ENCODE data around the gene BAX. TPM values are rescaled to one million over a fixed set of nuclear protein-coding genes. Genes with fewer than 3 reads are reported as not detected.
"Not testable (repeated sequence)": the region's sequence is repeated elsewhere in the genome, so short reads cannot be mapped to it uniquely, and the experiment has no call there.

The BAX gene
- polyA plus RNA-seq, 6 donors from 2014 or later: 56.0 to 88.2 (median 68.3) TPM

DNA sequence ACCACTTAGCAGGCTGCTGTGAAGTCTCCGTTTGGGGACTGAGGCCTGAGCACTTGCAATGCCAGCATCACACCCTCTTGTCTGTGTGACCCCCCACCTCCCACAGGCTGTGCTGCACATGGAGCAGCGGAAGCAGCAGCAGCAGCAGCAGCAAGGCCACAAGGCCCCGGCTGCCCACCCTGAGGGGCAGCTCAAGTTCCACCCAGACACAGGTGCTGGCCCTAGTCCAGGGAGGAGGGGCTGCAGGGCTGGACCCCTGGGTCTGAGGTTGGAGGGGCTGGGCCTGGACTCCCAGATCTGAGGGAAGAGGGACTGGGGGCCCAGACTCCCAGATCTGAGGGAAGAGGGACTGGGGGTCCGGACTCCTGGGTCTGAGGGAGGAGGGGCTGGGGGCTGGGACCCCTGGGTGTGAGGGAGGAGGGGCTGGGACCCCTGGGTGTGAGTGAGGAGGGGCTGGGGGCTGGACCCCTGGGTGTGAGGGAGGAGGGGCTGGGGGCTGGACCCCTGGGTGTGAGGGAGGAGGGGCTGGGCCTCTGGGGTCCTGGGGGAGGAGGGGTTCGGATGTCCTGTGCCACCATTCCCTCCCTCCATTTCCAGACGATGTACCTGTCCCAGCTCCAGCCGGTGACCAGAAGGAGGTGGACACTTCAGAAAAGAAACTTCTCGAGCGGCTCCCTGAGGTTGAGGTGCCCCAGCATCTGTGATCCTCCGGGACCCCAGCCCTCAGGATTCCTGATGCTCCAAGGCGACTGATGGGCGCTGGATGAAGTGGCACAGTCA lies 32.8 kb upstream of the BAX start:
- DNase-seq (no peak), ATAC-seq (ENCODE audit: low read depth in 2 of 2) (no peak)
- Mint-ChIP-seq H3K9me3 (no peaks in the 10 kb centered on the region), H3K36me3 (peaks cover 0 to 14% of the 10 kb centered on the region in 2 donors), H3K4me1 (peaks cover 6 to 15% (median 11%) of the 10 kb centered on the region in 3 donors), H3K4me3 (no peak overlapping the region), H3K27me3 (no peaks in the 10 kb centered on the region), H3K27ac (no peak overlapping the region)

DNA sequence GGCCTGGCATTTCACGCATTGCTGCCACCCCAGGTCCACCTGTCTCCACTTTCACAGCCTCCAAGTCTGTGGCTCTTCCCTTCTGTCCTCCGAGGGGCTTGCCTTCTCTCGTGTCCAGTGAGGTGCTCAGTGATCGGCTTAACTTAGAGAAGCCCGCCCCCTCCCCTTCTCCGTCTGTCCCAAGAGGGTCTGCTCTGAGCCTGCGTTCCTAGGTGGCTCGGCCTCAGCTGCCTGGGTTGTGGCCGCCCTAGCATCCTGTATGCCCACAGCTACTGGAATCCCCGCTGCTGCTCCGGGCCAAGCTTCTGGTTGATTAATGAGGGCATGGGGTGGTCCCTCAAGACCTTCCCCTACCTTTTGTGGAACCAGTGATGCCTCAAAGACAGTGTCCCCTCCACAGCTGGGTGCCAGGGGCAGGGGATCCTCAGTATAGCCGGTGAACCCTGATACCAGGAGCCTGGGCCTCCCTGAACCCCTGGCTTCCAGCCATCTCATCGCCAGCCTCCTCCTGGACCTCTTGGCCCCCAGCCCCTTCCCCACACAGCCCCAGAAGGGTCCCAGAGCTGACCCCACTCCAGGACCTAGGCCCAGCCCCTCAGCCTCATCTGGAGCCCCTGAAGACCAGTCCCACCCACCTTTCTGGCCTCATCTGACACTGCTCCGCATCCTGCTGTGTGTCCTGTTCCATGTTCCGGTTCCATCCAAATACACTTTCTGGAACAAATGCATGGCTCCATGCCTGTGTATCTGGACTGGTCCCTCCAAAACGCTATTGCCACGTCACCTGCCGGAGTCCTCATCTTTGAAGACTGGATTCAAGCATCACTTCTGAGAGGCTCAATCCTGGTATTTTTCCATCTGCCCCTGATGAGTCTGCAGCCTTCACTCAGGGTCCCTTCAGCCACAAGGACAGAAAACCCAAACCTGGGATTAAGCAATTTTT lies 31.9 kb upstream of the BAX start:
- Mint-ChIP-seq H3K36me3 (peaks cover 0 to 11% of the 10 kb centered on the region in 2 donors), H3K9me3 (no peaks in the 10 kb centered on the region), H3K27me3 (no peaks in the 10 kb centered on the region), H3K4me3 (no peak overlapping the region), H3K4me1 (peaks cover 4 to 10% (median 8%) of the 10 kb centered on the region in 3 donors), H3K27ac (peak overlapping the region in 1 of 6 donors; percentile 56)
- ATAC-seq (ENCODE audit: low read depth in 2 of 2) (no peak), DNase-seq (no peak)

DNA sequence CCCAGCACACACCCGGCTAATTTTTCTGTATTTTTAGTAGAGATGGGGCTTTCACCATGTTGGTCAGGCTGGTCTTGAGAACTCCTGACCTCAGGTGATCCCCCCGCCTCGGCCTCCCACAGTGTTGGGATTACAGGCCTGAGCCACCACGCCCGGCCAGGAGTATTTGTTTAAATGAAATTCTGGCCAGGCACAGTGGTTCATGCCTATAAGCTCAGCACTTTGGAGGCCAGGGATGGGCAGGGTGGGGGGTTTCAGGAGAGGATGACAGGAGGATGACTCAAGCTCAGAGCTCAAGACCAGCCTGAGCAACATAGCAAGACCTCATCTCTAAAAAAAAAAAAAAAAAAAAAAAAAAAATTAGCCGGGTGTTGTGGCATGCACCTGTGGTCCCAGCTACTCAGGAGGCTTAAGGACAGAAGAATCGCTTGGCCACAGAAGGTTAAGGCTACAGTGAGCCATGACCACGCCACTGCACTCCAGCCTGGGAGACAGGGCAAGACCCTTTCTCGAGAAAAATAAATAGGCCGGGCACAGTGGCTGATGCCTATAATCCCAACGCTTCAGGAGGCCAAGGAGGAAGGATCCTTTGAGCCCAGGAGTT lies 29.3 kb upstream of the BAX start:
- Mint-ChIP-seq H3K36me3 (no peaks in the 10 kb centered on the region), H3K27ac (no peak overlapping the region), H3K9me3 (no peaks in the 10 kb centered on the region), H3K4me1 (peaks cover 0 to 3% (median 0%) of the 10 kb centered on the region in 3 donors), H3K27me3 (no peaks in the 10 kb centered on the region), H3K4me3 (no peak overlapping the region)
- ATAC-seq (ENCODE audit: low read depth in 2 of 2) (no peak), DNase-seq (no peak)

DNA sequence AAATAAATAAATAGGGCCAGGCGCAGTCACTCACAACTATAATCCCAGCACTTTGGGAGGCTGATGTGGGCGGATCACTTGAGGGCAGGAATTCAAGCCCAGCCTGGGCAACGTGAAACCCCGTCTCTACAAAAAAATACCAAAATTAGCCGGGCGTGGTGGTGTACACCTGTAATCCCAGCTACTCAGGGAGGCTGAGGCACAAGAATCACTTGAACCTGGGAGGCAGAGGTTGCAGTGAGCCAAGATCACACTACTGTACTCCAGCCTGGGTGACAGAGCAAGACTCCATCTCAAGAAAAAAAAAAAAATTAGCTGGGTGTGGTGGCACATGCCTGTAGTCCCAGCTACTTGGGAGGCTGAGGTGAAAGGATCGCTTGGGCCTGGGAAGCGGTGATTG lies 28.8 kb upstream of the BAX start:
- H3K4me3 Mint-ChIP-seq; H3K4me1 Mint-ChIP-seq; ATAC-seq (ENCODE audit: low read depth in 2 of 2); DNase-seq; H3K27me3 Mint-ChIP-seq; H3K9me3 Mint-ChIP-seq; H3K27ac Mint-ChIP-seq; H3K36me3 Mint-ChIP-seq: not testable (repeated sequence)

DNA sequence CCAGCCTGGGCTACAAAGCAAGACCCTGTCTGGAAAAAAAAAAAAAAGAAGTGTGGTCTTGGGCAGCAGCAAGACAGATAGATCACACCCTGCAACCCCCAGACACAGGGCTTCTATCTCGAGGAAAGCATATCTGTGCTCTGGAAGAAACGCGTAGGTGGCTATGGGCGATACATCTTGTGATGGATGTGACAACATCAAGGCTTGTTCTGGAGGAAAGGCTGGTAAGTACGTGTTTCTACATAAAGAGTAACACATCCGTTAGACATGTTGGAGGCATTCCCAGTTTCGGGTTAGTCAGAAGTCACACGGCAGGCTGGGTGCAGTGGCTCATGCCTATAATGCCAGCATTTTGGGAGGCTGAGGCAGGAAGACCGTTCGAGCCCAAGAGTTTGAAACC lies 27.8 kb upstream of the BAX start:
- no peak for DNase-seq
- Mint-ChIP-seq H3K36me3 (no peaks in the 10 kb centered on the region), H3K27ac (peak overlapping the region in 1 of 6 donors; percentile 21), H3K9me3 (no peaks in the 10 kb centered on the region), H3K4me3 (no peak overlapping the region), H3K4me1 (peaks cover 0 to 3% (median 0%) of the 10 kb centered on the region in 3 donors), H3K27me3 (peaks cover 0 to 3% (median 0%) of the 10 kb centered on the region in 3 donors)
- no peak for ATAC-seq (ENCODE audit: low read depth in 2 of 2)

DNA sequence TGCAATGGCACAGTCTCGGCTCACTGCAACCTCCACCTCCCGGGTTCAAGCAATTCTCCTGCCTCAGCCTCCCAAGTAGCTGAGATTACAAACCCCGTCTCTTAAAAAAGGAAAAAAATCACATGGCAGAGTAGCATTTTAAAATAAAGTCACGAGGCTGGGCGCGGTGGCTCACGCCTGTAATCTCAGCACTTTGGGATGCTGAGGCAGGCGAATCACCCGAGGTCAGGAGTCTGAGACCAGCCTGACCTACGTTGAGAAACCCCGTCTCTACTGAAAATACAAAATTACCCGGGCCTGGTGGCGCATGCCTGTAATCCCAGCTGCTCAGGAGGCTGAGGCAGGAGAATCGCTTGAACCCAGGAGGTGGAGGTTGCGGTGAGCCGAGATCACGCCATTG lies 27.0 kb upstream of the BAX start:
- H3K4me3 Mint-ChIP-seq; DNase-seq; ATAC-seq (ENCODE audit: low read depth in 2 of 2); H3K4me1 Mint-ChIP-seq; H3K9me3 Mint-ChIP-seq; H3K27me3 Mint-ChIP-seq; H3K27ac Mint-ChIP-seq; H3K36me3 Mint-ChIP-seq: not testable (repeated sequence)

DNA sequence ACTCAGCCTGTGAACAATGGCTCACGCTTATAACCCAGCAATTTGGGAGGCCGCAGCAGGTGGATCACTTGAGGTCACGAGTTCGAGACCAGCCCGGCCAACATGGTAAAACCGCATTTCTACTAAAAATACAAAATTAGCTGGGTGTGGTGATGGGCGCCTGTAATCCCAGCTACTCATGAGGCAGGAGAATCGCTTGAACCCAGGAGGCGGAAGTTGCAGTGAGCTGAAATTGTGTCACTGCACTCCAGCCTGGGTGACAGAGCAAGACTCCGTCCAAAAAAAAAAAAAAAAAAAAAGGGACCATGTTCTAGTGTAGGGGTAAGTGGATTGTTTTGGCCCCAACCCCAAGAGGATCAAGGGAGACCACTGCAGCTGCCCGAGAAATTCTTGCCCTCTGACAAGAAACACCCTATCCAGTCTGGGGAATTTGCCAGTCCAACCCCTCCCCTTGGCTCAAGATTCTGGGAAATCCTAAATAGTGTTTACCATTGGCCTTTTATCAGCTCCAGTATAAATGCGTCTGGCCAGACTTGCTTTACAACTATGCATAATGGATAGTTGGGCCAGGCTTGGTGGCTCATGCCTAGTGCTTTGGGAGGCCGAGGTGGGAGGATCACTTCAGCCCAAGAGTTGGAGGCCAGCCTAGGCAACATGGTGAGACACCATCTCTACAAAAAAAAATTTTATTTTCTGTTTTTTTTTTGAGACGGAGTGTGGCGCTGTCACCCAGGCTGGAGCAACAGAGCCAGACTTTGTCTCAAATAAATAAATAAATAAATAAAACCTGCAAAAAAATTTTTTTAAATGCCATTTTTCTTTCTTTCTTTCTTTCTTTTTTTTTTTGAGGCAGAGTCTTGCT lies 26.3 kb upstream of the BAX start:
- DNase-seq: no peak
- no peaks in the 10 kb centered on the region for H3K9me3 Mint-ChIP-seq
- no peak for ATAC-seq (ENCODE audit: low read depth in 2 of 2)
- H3K4me3 Mint-ChIP-seq: no peak overlapping the region
- no peak overlapping the region for H3K27ac Mint-ChIP-seq
- H3K27me3 Mint-ChIP-seq: peaks cover 0 to 8% (median 3%) of the 10 kb centered on the region in 3 donors
- peaks cover 3 to 7% (median 5%) of the 10 kb centered on the region in 3 donors for H3K4me1 Mint-ChIP-seq
- no peaks in the 10 kb centered on the region for H3K36me3 Mint-ChIP-seq

DNA sequence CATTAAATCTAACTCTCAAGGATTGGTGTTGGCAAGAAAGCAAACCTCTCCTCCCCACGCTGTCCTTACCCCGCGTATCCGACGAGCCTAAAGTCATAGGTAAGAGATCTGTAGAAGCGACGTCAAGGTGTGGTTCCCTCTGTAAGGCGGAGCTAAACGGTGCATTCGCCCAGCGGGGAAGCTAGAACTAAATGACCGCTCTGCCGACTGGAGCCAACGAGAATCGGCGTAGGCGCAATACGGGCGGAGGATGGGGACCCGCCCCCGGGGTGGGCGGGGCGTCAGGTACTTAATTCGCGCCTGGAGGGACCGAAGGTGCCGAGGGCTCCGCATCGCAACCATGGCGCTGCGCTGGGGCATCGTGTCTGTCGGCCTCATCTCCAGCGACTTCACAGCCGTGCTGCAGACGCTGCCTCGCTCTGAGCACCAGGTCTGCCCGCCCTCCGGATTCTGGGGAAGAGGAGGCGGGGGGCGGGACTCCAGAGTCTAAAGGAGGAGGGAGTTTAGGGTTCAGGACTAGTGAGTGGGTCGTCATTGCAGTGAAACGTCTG lies 21.2 kb upstream of the BAX start, which contains the start of gene DHDH:
Gene DHDH (plus strand): TSS at position 318 of the 551 bp plus-strand sequence. CDS start 23 bp downstream, at position 341.
- H3K36me3 Mint-ChIP-seq: no peaks in the 10 kb centered on the region
- H3K4me1 Mint-ChIP-seq: peaks cover 8 to 16% (median 11%) of the 10 kb centered on the region in 3 donors
- peaks cover 6 to 25% (median 7%) of the 10 kb centered on the region in 3 donors for H3K27me3 Mint-ChIP-seq
- H3K27ac Mint-ChIP-seq: peak within 1 kb of the TSS in 1 of 6 donors; percentile 52
- peaks cover 0 to 2% (median 0%) of the 10 kb centered on the region in 7 donors for H3K9me3 Mint-ChIP-seq
- peak within 1 kb of the TSS; percentile 76 to 91 (median 88) for H3K4me3 Mint-ChIP-seq
- DNase-seq: peak; percentile 72
- peak; percentile 96 to 97 for ATAC-seq (ENCODE audit: low read depth in 2 of 2)

DNA sequence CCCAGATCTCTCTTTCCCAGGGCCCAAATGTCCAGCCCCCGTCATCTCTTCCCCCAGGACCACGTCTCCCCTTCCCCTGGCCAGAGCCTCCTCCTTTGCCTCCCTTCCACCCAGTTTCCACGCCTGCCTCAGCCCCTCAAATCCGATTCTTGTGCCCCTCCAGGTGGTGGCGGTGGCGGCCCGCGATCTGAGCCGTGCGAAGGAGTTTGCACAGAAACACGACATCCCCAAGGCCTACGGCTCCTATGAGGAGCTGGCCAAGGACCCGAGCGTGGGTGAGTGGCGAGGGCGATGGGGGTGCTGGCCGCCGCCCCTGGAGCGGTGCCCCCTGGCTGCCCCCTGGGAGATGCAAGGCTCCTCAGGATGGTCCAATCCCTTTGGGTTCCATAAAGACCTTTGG lies 19.8 kb upstream of the BAX start:
- peaks cover 8 to 16% (median 11%) of the 10 kb centered on the region in 3 donors for H3K4me1 Mint-ChIP-seq
- no peak overlapping the region for H3K27ac Mint-ChIP-seq
- H3K36me3 Mint-ChIP-seq: no peaks in the 10 kb centered on the region
- peak overlapping the region in 3 of 8 donors; percentile 13 to 70 (median 40) for H3K4me3 Mint-ChIP-seq
- peaks cover 6 to 35% (median 8%) of the 10 kb centered on the region in 3 donors for H3K27me3 Mint-ChIP-seq
- no peak for ATAC-seq (ENCODE audit: low read depth in 2 of 2)
- DNase-seq: no peak
- H3K9me3 Mint-ChIP-seq: peaks cover 0 to 2% (median 0%) of the 10 kb centered on the region in 7 donors

DNA sequence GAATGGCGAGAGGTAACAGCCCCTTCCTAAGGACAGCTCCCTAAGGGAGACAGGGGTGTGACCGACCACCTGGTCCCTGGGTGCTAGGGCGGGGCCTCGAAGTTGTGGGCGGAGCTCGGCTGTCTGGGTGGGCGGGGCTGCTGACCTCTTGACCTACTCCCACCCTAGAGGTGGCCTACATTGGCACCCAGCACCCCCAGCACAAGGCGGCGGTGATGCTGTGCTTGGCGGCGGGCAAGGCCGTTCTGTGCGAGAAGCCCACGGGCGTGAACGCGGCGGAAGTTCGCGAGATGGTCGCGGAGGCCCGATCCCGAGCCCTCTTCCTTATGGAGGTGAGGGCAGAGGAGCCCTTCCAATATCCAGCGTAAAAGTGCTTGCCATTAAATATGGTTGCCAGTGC lies 18.8 kb upstream of the BAX start:
- Mint-ChIP-seq H3K4me3 (no peak overlapping the region), H3K27ac (no peak overlapping the region), H3K36me3 (no peaks in the 10 kb centered on the region), H3K9me3 (peaks cover 0 to 2% (median 0%) of the 10 kb centered on the region in 7 donors), H3K27me3 (peaks cover 6 to 35% (median 8%) of the 10 kb centered on the region in 3 donors), H3K4me1 (peaks cover 8 to 16% (median 11%) of the 10 kb centered on the region in 3 donors)
- DNase-seq (no peak), ATAC-seq (ENCODE audit: low read depth in 2 of 2) (no peak)

DNA sequence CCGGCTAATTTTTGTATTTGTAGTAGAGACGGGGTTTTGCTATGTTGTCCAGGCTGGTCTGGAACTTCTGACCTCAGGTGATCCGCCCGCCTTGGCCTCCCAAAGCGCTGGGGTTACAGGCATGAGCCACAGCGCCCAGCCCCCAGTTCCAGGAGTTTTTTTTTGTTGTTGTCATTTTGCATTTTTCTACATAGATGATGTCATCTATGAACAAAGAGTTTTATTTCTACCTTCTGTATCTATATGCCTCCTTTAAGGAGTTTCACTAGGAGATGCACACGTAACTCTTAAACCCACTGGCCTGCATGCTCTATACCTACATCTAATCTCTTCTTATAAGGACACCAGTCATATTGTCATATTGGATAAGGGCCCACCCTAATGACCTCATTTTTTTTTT lies 16.4 kb upstream of the BAX start:
- Mint-ChIP-seq H3K27ac (no peak overlapping the region), H3K4me3 (no peak overlapping the region), H3K27me3 (peaks cover 6 to 27% (median 6%) of the 10 kb centered on the region in 3 donors), H3K4me1 (peaks cover 6 to 13% (median 7%) of the 10 kb centered on the region in 3 donors), H3K36me3 (no peaks in the 10 kb centered on the region), H3K9me3 (peaks cover 0 to 2% (median 0%) of the 10 kb centered on the region in 7 donors)
- ATAC-seq (ENCODE audit: low read depth in 2 of 2) (no peak), DNase-seq (no peak)

DNA sequence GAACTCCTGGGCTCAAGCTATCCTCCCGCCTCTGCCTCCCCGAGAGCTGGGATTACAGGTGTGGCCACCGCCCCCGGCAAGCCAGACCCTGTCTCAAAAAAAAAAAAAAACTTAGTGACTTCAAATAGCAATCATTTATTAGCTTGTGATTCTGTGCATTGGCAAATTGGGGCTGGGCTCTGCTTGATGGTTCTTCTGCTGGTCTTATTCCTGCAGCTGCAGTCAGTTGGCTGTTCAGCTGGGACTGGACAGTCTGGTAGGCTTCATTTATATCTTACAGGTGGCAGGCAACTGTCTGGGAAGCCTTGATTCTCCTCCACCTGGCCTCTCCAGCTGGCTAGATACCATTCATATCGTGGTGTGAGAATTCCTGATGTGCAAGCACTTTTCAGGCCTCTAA lies 13.8 kb upstream of the BAX start:
- no peaks in the 10 kb centered on the region for H3K36me3 Mint-ChIP-seq
- H3K27ac Mint-ChIP-seq: no peak overlapping the region

More for the DNA sequence above, 13.8 kb upstream of the BAX start:
- DNase-seq (no peak), ATAC-seq (ENCODE audit: low read depth in 2 of 2) (no peak)
- Mint-ChIP-seq H3K27me3 (peaks cover 5 to 18% (median 6%) of the 10 kb centered on the region in 3 donors), H3K4me1 (no peaks in the 10 kb centered on the region), H3K9me3 (peaks cover 0 to 2% (median 0%) of the 10 kb centered on the region in 7 donors), H3K4me3 (no peak overlapping the region)
